ENCODE results near the gene FCN3.
A peak's percentile ranks its signal among the peaks of the same experiment; 100 is the strongest.

FCN3 gene

GRCh38 chr1:27332536-27333281, 41.9 kb downstream of the FCN3 start:
- peak in 38 of 42 donors; percentile 18 to 80 (median 56) for DNase-seq
- intact Hi-C loops (cut with DNase I) = no loop called here

- no peak for DNase-seq
Observed at GRCh38 chr1:27331922-27332321, 42.7 kb downstream of the FCN3 start.

GRCh38 chr1:27331426-27331825, 43.2 kb downstream of the FCN3 start:
- DNase-seq = no peak
- intact Hi-C loops (cut with DNase I) = no loop called here

More at GRCh38 chr1:27331922-27332321, 42.7 kb downstream of the FCN3 start:
- intact Hi-C loops (cut with DNase I) = no loop called here

- intact Hi-C loops (cut with DNase I) = no loop called here
Observed at GRCh38 chr1:27330786-27331185, 43.8 kb downstream of the FCN3 start.

GRCh38 chr1:27327964-27328363, 46.7 kb downstream of the FCN3 start:
- intact Hi-C loops (cut with DNase I) = loop anchor here (10.0 kb wide), 1 partner anchor 277 kb away; the partner anchor contains the start of gene AHDC1
- no peak for DNase-seq

More at GRCh38 chr1:27330786-27331185, 43.8 kb downstream of the FCN3 start:
- DNase-seq = no peak

GRCh38 chr1:27325286-27325685, 49.3 kb downstream of the FCN3 start:
- intact Hi-C loops (cut with DNase I) = loop anchor here (10.0 kb wide), 1 partner anchor 280 kb away; the partner anchor contains the start of gene AHDC1
- DNase-seq = peak in 1 of 42 donors; percentile 17

GRCh38 chr1:27322569-27323240, 51.9 kb downstream of the FCN3 start:
- DNase-seq = peak in 1 of 42 donors; percentile 17

GRCh38 chr1:27321813-27322568, 52.6 kb downstream of the FCN3 start, which contains the start of gene TMEM222:
Gene TMEM222, plus strand, starts transcription at chr1:27322163. Its CDS starts 35 bp downstream, at chr1:27322198.
- peak; percentile 94 to 100 (median 99) for DNase-seq

More at GRCh38 chr1:27322569-27323240, 51.9 kb downstream of the FCN3 start:
- intact Hi-C loops (cut with DNase I) = loop anchor here (10.0 kb wide), 1 partner anchor 282 kb away; the partner anchor contains the start of gene AHDC1

More at GRCh38 chr1:27321813-27322568, 52.6 kb downstream of the FCN3 start, which contains the start of gene TMEM222:
- intact Hi-C loops (cut with DNase I) = loop anchor here (10.0 kb wide), 1 partner anchor 283 kb away; the partner anchor contains the start of gene AHDC1

Data from head of caudate nucleus (tissue), 42 donors.